HG03066 (cell line): ENCODE data around the gene NEURL3.

ENCODE experiments used
- ATAC-seq: cut with Tn5 transposase; IDR thresholded peaks from one replicate; pipeline ENCODE4 v1.9.1; 2021; ENCODE audit warnings: low read depth; ENCODE audit not compliant: unreplicated experiment

Gene NEURL3

GRCh38 chr2:96540136-96540535, 35.0 kb upstream of the NEURL3 start:
- no peak for ATAC-seq

- ATAC-seq = no peak
Observed at GRCh38 chr2:96539215-96539920, 34.2 kb upstream of the NEURL3 start.

GRCh38 chr2:96538487-96539214, 33.5 kb upstream of the NEURL3 start:
- no peak for ATAC-seq

GRCh38 chr2:96537734-96538486, 32.8 kb upstream of the NEURL3 start:
- no peak for ATAC-seq

DNA sequence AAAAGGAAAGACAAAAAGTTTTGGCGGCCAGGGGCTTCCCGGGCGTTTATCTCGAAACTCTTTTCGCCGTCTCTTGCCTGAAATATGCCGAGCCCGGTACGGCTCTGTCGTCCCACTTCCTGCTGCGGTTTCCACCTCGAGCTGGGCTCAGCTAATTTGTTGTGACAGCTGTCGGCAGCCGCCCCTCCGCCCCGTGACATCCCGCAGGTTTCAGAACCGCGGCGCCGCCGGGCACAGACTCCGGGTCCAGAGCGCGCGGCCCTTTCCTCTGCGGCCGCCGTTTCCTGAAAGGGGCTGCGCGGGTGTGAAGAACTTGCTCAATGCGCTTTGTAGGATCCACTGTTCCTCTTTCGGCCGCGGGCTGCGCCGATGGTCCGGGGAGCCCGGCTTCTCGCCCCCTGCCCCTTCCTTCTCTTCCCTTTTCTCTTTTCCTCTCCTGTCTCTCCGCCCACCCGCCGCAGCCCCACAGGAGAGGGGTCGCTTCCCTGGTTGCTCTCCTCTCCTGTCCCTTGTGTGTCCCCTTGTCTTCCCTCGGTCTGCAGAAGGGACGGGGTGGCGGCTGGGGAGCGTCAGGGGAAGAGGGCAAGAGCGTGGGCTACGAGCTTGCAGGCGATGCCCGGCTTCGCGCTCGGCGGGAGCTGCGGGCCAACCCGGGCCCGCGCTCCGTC, 32.0 kb upstream of the NEURL3 start:
- peak; percentile 46 for ATAC-seq

GRCh38 chr2:96536445-96537065, 31.4 kb upstream of the NEURL3 start, which contains the start of gene ARID5A:
Gene ARID5A, plus strand, starts transcription at chr2:96536752. Its CDS starts 75 bp downstream, at chr2:96536827.
- ATAC-seq = peak; percentile 38

DNA sequence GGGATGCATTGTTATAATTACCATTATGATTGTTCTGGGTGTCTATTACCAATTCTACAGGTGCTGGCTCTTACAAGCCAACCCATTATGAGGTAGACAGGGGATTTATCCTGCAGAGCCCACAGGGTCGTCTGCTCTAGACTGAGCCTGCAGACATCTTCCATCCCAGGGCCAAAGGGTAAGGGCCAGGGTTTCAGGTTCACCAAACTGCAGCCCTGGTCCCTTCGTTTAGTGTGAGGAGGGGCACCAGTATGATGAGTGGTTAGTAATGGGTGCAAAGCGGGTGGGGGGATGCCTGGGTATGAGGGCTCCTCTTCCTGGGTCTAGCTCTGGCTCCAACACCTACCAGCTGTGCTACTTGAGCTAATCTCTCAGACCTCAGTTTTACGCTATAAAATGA, 30.2 kb upstream of the NEURL3 start:
- no peak for ATAC-seq

GRCh38 chr2:96534701-96535181, 29.6 kb upstream of the NEURL3 start:
- no peak for ATAC-seq

DNA sequence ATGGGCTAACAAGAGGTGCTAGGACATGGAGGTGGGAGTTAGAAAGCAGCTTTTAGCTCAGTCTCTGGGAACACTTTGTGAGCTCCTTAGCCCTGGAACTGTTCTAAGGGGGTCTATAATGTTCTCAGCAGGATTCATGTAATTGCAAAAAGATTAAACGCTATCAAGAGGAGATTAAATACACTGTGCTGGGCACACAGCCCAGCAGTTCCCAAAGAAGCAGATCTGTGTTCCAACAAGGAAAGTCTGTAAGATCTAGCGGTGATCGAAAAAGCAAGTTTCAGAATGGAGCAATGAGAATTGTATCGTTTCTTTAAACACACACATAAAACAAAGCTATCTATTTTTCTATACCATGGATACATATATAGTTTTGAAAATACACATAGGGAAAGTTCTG, 29.0 kb upstream of the NEURL3 start:
- ATAC-seq = no peak

DNA sequence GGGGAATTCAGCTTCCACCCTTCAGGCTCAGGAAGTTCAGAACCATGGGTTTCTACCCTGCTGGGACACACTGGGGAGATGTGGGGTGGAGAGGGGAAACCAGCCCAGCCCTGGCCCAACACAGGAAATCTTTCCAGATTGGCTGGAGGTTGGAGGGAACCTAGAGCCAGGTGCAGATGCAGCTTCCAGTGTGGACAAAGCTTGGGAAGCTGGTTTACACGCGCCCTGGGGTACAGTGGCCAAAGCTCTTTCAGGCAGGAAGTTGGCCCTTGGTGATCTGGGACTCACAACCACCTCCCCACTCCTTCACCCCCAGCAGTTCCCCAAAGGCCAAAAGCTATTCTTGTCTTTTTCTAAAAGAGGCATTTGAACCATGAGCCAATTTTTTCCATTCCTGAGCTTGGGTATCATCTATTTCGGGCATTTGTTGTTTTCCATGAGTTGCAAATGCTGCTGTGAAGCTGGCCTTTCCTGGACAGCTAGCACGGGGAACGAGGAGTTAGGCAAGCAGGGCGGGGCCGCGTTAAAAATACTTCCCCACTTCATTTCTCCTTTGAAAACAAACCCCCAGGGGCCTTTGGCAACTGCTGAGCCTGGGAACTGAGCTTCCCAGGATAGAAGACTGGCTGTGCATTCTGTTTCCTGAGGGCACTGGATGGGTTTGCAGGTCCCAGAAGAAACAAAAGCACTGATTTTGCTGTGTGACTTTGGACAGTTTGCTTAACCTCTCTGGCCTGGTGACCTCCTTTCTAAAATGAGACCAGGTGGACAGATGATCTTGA, 28.3 kb upstream of the NEURL3 start:
- no peak for ATAC-seq

GRCh38 chr2:96532641-96533291, 27.6 kb upstream of the NEURL3 start:
- no peak for ATAC-seq

DNA sequence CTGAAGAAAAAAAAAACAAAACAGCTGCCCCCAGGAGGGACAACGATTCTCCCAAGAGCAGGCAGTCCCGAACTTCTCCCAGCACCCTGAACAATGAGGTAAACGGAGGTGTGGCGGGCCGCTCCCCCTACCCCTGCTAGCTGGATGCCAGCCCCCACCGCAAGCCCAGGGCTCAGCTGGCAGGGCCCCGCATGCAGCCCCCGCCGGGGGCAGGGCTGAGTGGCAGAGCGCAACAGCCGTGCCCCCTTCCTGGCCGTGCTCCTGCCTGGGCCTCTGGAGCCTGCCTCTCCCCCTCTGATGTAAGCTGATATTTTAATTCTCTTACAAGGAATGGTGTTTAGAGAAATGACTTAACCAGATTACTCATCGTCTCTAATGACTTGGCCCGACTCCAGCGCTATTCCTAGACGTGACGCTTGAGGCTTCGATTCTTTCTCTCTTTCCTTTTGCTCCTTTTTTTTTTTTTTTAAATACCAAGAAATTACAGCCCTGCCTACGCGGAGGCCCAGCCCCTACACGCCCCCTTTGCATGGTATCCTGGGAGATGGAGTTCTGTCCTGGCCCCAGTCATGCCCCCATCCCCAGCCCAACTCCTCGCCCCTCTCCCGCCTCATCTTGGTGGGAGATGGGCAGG, 26.8 kb upstream of the NEURL3 start:
- ATAC-seq = no peak

DNA sequence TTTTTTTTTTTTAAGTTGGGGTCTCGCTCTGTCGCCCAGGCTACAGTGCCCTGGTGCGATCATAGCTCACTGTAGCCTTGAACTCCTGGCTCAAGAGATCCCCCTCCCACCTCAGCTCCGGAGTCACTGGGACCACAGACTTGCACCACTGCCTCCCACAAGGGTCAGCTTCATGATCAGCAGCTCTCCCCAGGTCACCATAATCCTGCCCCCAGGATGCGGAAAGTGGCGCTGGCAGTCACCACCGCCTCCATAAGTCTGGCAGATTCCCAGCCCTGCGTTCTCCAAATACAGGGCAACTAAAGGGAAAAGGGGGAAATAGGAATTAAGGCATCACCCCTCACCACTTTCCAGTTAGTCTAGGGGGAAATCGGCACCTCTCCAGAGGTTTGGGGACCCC, 26.2 kb upstream of the NEURL3 start:
- no peak for ATAC-seq

DNA sequence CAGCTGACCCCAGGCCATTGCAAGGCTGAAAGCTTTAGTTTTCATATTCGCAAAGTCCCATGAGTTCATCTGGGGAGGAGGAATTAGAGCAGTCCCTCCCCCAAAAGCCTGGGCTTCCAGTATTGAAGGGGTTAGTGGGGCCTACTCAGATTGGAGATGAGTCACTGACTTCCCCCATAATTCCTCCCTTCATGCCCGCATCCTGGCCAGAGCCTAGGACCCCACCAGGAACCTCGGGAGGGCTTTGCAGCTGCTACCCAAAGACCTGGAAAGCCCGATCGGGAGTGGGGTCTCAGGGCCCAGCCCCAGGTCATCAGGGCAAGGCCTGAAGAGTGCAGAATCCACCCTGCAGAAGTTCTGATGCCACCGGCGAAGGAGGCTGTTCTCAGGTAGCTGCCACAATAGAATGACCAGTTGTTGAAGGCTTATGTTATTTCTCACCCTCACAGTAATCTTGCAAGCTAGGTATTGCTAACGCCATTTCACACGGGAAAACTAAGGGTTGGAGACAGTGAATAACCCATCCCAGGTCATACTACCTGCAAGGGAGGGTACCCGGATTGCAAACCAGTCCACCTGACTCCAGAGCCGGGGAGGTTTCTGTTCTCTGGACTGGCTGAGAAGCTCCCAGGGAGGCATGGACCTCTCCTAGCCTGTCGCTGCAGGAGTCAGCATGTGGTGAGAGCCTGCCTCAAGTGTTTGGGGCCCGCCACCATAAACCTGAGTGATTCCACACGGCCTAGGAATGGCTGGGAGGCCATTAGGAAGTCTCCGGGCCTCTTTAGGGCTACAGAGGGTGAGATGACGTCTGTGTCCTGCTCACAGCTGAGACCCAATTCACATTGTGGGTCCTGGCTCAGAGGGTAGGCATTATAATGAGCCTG, 25.6 kb upstream of the NEURL3 start:
- no peak for ATAC-seq

GRCh38 chr2:96530144-96530430, 24.9 kb upstream of the NEURL3 start:
- no peak for ATAC-seq

GRCh38 chr2:96529376-96530143, 24.4 kb upstream of the NEURL3 start:
- no peak for ATAC-seq
